Epithelial cell of proximal tubule (primary cell): ENCODE data around the gene FSTL4. TPM values are rescaled to one million over a fixed set of nuclear protein-coding genes. Genes with fewer than 3 reads are reported as not detected.

ENCODE experiments used
- DNase-seq: peaks from one replicate; pipeline ENCODE4 v3.0.0-alpha.2; 2011; ENCODE audit warnings: low read depth
- H3K4me3 ChIP-seq: 2 replicates; pipeline ENCODE4 v1.5.1; 2011; ENCODE audit warnings: low read depth, mild to moderate bottlenecking, low read length
- total RNA-seq: library from RNA; depleted of rRNA; stranded (reverse); fragments of >200 nt; gene quantifications from 2 replicates; pipeline ENCODE4 v1.2.3, GENCODE V29; 2015
- TF ChIP-seq, protein P1 (sequence below): conservative IDR thresholded peaks from 2 replicates; pipeline ENCODE4 v1.5.1; 2012; ENCODE audit warnings: low read depth, mild to moderate bottlenecking, low read length

Gene FSTL4
- total RNA-seq, 1 donor from 2014 or later: not detected

DNA sequence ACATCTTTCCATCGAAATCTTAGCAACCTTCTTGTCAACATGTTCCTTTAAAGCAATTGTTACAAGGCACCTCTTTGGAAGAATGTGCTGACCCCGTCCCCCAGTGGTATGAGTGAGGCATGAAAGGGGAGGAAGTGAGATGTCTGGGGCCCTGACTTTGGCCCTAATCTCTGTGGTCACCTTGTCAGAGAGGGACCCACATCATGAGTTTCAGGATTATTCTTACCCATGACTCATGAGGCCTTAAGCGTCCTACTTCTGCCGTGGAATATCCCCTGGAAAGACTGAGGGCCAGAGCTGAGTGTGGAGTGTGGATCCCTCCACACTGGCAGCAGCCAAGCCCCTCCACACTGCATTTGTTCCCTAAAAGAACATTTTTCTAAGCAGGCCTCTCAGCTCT is 81.2 kb downstream of the FSTL4 start:
- DNase-seq: no peak
- H3K4me3 ChIP-seq: no peak overlapping the region
- TF ChIP-seq, protein P1, sequence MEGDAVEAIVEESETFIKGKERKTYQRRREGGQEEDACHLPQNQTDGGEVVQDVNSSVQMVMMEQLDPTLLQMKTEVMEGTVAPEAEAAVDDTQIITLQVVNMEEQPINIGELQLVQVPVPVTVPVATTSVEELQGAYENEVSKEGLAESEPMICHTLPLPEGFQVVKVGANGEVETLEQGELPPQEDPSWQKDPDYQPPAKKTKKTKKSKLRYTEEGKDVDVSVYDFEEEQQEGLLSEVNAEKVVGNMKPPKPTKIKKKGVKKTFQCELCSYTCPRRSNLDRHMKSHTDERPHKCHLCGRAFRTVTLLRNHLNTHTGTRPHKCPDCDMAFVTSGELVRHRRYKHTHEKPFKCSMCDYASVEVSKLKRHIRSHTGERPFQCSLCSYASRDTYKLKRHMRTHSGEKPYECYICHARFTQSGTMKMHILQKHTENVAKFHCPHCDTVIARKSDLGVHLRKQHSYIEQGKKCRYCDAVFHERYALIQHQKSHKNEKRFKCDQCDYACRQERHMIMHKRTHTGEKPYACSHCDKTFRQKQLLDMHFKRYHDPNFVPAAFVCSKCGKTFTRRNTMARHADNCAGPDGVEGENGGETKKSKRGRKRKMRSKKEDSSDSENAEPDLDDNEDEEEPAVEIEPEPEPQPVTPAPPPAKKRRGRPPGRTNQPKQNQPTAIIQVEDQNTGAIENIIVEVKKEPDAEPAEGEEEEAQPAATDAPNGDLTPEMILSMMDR: no peak

DNA sequence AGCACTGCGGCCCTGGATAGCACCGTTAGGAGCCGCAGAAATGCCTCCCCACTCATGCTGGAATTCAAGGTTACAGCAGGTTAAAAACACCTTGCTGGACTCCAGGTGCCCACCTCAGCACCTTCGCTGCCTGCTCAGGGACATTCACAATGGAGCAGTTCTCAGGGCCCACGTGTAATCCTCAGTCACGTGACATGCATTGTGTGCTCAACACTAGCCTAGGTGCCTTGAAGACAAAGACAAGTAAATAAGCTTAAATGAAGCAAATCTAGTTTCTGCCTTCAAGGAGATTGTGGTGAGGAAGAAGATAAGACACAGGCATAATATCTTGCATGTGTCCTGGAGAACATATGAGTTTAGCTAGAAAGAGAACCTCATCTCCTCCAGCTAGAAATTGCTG is 82.1 kb downstream of the FSTL4 start:
- DNase-seq: no peak
- TF ChIP-seq, protein P1: no peak

DNA sequence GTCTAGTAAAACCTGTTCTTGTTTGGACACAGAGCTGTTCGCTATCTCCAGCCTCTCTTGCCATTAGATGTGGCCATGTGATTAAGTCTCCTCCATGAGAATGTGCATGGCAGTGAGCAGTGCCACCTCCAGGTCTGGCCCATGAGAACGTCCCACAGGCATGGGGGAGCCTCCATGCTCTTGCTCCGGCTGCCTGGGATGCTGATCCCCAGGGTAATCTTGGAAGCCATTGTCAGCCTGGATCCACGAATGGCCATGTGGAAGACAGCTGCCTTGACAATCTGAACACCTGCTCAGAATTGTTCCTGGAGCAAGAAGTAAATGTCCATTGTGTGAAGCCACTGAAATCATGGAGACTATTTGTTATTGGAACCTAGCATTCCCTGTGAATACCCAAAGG is 83.5 kb downstream of the FSTL4 start:
- DNase-seq: no peak
- H3K4me3 ChIP-seq: no peak overlapping the region
- TF ChIP-seq, protein P1: no peak

More for the DNA sequence above, 82.1 kb downstream of the FSTL4 start:
- no peak overlapping the region for H3K4me3 ChIP-seq

DNA sequence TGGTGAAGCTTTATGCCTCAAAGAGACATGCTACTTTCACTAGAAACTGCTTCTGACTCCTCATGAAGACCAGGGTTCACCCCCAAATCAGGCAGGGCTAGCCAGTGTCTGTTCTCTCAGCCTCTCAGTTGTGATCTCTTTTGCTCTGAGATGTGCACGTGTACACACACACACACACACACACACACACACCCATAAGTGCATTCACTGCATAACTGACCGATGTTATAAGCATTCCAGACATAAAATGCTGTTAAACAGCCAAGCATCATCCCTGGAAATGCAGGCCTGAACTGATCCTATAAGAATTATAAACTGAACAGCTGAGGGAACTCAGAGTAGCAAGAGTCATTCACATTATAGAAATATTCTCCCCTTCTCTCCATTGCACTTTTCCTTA is 85.0 kb downstream of the FSTL4 start:
- no peak overlapping the region for H3K4me3 ChIP-seq
- no peak for DNase-seq

DNA sequence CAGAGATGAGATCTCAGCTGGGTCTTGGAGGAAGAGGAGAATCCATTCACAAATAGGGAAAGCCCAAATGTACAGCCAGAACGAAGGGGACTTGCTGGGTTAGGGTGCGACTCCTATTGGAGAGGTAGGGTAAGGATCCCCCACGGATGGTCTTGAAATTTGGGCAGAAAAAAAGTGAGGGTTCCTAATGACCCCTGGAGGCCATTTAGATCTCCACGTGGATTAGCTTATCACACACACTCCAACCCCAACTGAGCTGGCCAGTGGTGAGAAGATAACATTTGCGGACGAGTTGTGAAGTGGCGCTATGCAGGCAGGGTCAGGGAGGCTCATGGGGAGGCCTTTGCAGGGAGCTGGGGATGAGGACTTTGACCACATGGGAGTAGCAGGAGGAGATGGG is 86.0 kb downstream of the FSTL4 start:
- H3K4me3 ChIP-seq: no peak overlapping the region
- TF ChIP-seq, protein P1: no peak

More for the DNA sequence above, 85.0 kb downstream of the FSTL4 start:
- TF ChIP-seq, protein P1: no peak

DNA sequence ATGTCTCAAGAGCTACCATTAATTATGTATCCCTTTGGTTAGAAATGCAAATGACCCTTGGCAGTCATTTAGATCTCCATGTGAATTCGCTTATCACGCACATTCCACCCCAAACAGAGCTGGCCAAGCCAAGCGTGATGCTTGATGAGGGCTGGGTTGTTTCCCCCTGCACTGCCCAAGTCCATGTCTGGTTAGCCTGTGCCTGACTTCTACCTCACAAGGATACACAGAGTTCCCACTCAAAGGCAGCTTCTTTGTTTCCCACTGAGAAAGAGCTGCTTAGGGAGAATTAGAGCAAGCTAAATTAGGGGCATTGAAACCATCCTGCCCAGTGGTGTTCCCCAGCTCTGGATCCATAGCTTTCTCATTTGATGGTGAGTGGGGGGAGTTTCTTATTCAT is 87.2 kb downstream of the FSTL4 start:
- H3K4me3 ChIP-seq: no peak overlapping the region
- TF ChIP-seq, protein P1: no peak
- DNase-seq: no peak

More for the DNA sequence above, 86.0 kb downstream of the FSTL4 start:
- no peak for DNase-seq

DNA sequence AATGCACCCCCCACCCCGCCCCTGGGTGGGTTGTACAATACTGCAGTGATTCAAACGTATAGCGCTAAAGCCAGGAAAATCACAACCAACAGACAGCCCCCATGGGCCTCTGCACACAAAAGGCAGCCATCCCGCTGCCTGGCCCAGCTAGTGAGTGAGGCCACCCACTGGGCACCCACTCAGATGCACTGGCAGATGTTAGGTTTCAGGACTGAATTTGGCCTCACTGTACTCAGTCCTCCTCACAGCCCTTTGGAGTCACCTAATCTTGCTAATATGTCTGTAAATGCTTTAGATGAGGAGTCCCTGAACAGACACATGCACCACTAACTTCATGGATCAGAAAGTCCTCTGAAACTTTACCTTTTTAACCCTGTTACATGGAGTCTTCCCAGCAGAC is 87.7 kb downstream of the FSTL4 start:
- no peak overlapping the region for H3K4me3 ChIP-seq
- no peak for DNase-seq
- TF ChIP-seq, protein P1: no peak
